VCaP (cell line): ENCODE results near the gene PARP9.

ENCODE experiments used
- H3K27ac ChIP-seq: fragments of 450-650 bp; 2 replicates; pipeline ENCODE4 v1.5.1; 2017
- CTCF ChIP-seq: fragments of 450-650 bp; conservative IDR thresholded peaks from 2 replicates; pipeline ENCODE4 v1.5.1; 2017; ENCODE audit warnings: mild to moderate bottlenecking, moderate library complexity

Gene PARP9

GRCh38 chr3:122586098-122586497 lies 22.0 kb upstream of the PARP9 start:
- TF ChIP-seq CTCF, result no peak
- H3K27ac ChIP-seq, result no peak overlapping the region

- H3K27ac ChIP-seq, result no peak overlapping the region
- no peak for TF ChIP-seq CTCF
Measured at GRCh38 chr3:122582390-122582789, 18.3 kb upstream of the PARP9 start.

- H3K27ac ChIP-seq, result no peak overlapping the region
Measured at GRCh38 chr3:122581622-122582021, 17.5 kb upstream of the PARP9 start.

GRCh38 chr3:122580470-122580869 lies 16.4 kb upstream of the PARP9 start:
- no peak for TF ChIP-seq CTCF
- no peak overlapping the region for H3K27ac ChIP-seq

More at GRCh38 chr3:122581622-122582021, 17.5 kb upstream of the PARP9 start:
- no peak for TF ChIP-seq CTCF

- no peak overlapping the region for H3K27ac ChIP-seq
Measured at GRCh38 chr3:122578069-122578740, 14.1 kb upstream of the PARP9 start.

GRCh38 chr3:122577409-122578031 lies 13.4 kb upstream of the PARP9 start, which contains the start of gene PARP15:
PARP15 (plus strand) TSS chr3:122577650; CDS start chr3:122577668, 18 bp downstream.
- TF ChIP-seq CTCF, result no peak
- H3K27ac ChIP-seq, result no peak within 1 kb of the TSS

More at GRCh38 chr3:122578069-122578740, 14.1 kb upstream of the PARP9 start:
- no peak for TF ChIP-seq CTCF

- TF ChIP-seq CTCF, result no peak
- H3K27ac ChIP-seq, result no peak overlapping the region
Measured at GRCh38 chr3:122576174-122576940, 12.3 kb upstream of the PARP9 start.
